Mammary epithelial cell (primary cell): Measurements from ENCODE around the gene LAG3.

Experiments used
- EZH2 ChIP-seq: IDR thresholded peaks from 2 replicates; pipeline ENCODE4 v1.6.1; 2012; ENCODE audit warnings: low read length, inconsistent platforms, borderline replicate concordance
- TF ChIP-seq, protein P1 (sequence below), 2 donors: IDR thresholded peaks in 1 of 2; conservative IDR thresholded peaks in 1 of 2; 2 replicates each; pipeline ENCODE4 v1.5.1; 2011 to 2012; ENCODE audit warnings: inconsistent platforms in 2 of 2, low read length in 2 of 2, mild to moderate bottlenecking in 2 of 2, control low read depth in 1 of 2, low read depth in 1 of 2; ENCODE audit not compliant: insufficient read depth in 1 of 2; ENCODE audit errors: extremely low read depth in 1 of 2

DNA sequence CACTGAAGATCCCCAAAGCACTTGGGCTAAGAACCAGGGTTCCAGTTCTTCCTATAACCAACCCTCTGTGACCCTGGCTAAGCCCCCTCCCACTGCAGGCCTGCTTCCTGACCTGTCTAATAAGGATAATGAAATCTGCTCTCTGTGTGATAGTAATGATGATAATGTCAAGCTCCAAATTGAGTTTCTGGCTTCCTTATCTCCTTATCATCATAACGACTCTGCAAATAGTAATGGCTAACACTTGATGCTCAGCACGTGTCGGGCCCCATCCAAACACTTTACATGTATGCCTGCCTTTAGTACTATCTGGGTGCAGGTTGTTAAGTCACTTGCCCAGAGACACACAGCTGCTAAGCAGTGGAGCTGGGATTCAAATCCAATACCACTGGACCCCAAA, 44.3 kb downstream of the LAG3 start:
- TF ChIP-seq, protein P1, sequence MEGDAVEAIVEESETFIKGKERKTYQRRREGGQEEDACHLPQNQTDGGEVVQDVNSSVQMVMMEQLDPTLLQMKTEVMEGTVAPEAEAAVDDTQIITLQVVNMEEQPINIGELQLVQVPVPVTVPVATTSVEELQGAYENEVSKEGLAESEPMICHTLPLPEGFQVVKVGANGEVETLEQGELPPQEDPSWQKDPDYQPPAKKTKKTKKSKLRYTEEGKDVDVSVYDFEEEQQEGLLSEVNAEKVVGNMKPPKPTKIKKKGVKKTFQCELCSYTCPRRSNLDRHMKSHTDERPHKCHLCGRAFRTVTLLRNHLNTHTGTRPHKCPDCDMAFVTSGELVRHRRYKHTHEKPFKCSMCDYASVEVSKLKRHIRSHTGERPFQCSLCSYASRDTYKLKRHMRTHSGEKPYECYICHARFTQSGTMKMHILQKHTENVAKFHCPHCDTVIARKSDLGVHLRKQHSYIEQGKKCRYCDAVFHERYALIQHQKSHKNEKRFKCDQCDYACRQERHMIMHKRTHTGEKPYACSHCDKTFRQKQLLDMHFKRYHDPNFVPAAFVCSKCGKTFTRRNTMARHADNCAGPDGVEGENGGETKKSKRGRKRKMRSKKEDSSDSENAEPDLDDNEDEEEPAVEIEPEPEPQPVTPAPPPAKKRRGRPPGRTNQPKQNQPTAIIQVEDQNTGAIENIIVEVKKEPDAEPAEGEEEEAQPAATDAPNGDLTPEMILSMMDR (conservative IDR thresholded peaks at IDR 0.05 in 1 of 2, IDR thresholded peaks at IDR 0.05 in 1 of 2; ENCODE audit: extremely low read depth in 1 of 2, insufficient read depth in 1 of 2, low read depth in 1 of 2, low read length in 2 of 2) = no peak
- TF ChIP-seq EZH2 = no peak
